ENCODE measurements around the gene ZNF554.

Gene ZNF554

GRCh38 chr19:2819540-2820111 is at the start of gene ZNF554:
Gene ZNF554 (plus strand): TSS chr19:2819868. CDS start chr19:2820072, 204 bp downstream.
- peak; percentile 82 for DNase-seq

GRCh38 chr19:2770055-2771013 is 49.3 kb upstream of the ZNF554 start:
- DNase-seq = no peak

- no peak for DNase-seq
Observed at GRCh38 chr19:2771786-2772674, 47.6 kb upstream of the ZNF554 start.

- DNase-seq = no peak
Observed at GRCh38 chr19:2774083-2774679, 45.5 kb upstream of the ZNF554 start.

- DNase-seq = no peak
Observed at GRCh38 chr19:2774953-2775555, 44.6 kb upstream of the ZNF554 start.

- no peak for DNase-seq
Observed at GRCh38 chr19:2775556-2776430, 43.9 kb upstream of the ZNF554 start.

GRCh38 chr19:2777952-2778683 is 41.5 kb upstream of the ZNF554 start:
- no peak for DNase-seq

- no peak for DNase-seq
Observed at GRCh38 chr19:2779121-2779740, 40.4 kb upstream of the ZNF554 start.

GRCh38 chr19:2780284-2780683 is 39.4 kb upstream of the ZNF554 start:
- DNase-seq = no peak

GRCh38 chr19:2782329-2782935 is 37.2 kb upstream of the ZNF554 start:
- no peak for DNase-seq

- DNase-seq = peak; percentile 92
Observed at GRCh38 chr19:2782936-2783780, 36.5 kb upstream of the ZNF554 start, which contains the start of gene SGTA. Gene SGTA (minus strand): TSS chr19:2783273. CDS start chr19:2769068, 14,205 bp downstream.

GRCh38 chr19:2783781-2784145 is 35.9 kb upstream of the ZNF554 start:
- DNase-seq = no peak

- DNase-seq = peak; percentile 82
Observed at GRCh38 chr19:2785244-2785997, 34.2 kb upstream of the ZNF554 start, which contains the start of gene THOP1. Gene THOP1 (plus strand): TSS chr19:2785503. CDS start chr19:2785663, 160 bp downstream.

- no peak for DNase-seq
Observed at GRCh38 chr19:2787115-2787514, 32.6 kb upstream of the ZNF554 start.

- no peak for DNase-seq
Observed at GRCh38 chr19:2788237-2788636, 31.4 kb upstream of the ZNF554 start.

GRCh38 chr19:2790194-2790556 is 29.5 kb upstream of the ZNF554 start:
- DNase-seq = no peak

GRCh38 chr19:2790557-2791271 is 29.0 kb upstream of the ZNF554 start:
- DNase-seq = no peak

All from NCI-H748 treated with DMSO at 0.1 percent for 48 hours (cell line).